Heart left ventricle (tissue), 13 donors: ENCODE data around the gene COL27A1.

Experiments used
- CTCF ChIP-seq, 12 donors: fragments of 200-600 bp; sonication (generic) in 4 of 12; IDR thresholded peaks; one replicate each; pipeline versions ENCODE4 v1.5.0 to v1.8.0; 2018 to 2022; ENCODE audit warnings: antibody characterized with exemption in 12 of 12, mild to moderate bottlenecking in 5 of 12
- POLR2A ChIP-seq, 2 donors: fragments of 450-650 bp; IDR thresholded peaks; one replicate each; pipeline ENCODE4 v1.6.1; 2017; ENCODE audit warnings: antibody characterized with exemption in 2 of 2, mild to moderate bottlenecking in 2 of 2, moderate library complexity in 2 of 2
- donor health status: ischemic (EF 13 %, LVEDD 7.1; RV severe dilation, severe dysfunction).
- donor health status: DM: no; HTN: yes; CAD: no.
- donor health status: DM: no; HTN: no; CAD: no.
- donor health status: ischemic (EF 25% LVEDD 6.9; RV normal size, moderate dysfunction).
- donor health status: ischemic (EF 25% LVEDD 5.7; RV mildly dilated, moderate dysfunction).
- donor health status: ischemic (EF 35%, LVEDD 5.7; RV mildly dilated, moderate dysfunction).
- donor health status: nonischemic (EF 11% LVEDD 7.7; RV severe dilation, severe dysfunction).
- donor health status: DM: yes; HTN: yes; CAD: no.
- donor health status: PGD.
- donor health status: ischemic (EF 29% LVEDD 5.4; RV normal size, mild dysfunction).
- donor health status: nonischemic (EF 23%, LVEDD 6.1; RV moderate dilation, normal function).

- no peak for TF ChIP-seq CTCF (IDR thresholded peaks at IDR 0.05)
- TF ChIP-seq POLR2A (IDR thresholded peaks at IDR 0.05) = no peak
These were observed 33.9 kb upstream of the COL27A1 start for GRCh38 chr9:114121227-114122135.
